ENCODE results near the gene KRTAP5-5. TPM values are rescaled to one million over a fixed set of nuclear protein-coding genes. Genes with fewer than 3 reads are reported as not detected.
"Not testable (repeated sequence)": the region's sequence is repeated elsewhere in the genome, so short reads cannot be mapped to it uniquely, and the experiment has no call there.

Gene KRTAP5-5
- total RNA-seq, 1 experiment from 2014 or later, result not detected

- DNase-seq (ENCODE audit: extremely low read depth, low read depth), result not testable (repeated sequence)
Observed at GRCh38 chr11:1605923-1606322, 23.7 kb upstream of the KRTAP5-5 start.

DNA sequence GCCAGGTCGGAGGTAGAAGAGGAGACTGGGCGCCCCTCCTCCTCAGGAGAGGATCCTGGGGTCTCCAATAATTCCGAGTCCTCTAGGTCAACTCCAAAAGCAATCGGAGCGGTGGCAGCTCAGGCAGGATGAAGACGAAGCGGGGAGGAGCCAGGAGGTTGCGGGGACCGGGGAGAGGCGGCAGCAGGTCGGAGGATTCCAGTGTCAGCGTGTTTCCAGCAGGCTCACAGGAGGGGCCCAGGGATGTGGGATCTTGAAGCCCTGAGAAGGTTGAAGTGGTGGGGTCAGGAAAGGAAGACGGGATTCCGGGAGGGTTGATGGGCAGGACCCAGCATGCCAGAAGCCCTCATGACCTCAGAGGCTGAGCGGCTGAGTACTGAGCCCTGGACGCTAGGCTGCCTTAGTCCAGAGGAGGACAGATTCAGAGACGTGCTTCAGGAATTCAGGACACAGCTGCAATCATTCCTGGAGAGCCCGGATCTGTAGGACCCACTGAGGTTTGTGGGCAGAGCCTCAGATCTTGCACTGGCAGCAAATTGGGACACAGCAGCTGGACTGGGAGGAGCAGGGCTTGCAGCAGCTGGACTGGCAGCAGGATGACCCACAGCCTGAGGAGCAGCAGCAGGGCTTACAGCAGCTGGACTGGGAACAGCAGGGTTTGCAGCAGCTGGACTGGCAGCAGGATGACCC lies 22.3 kb upstream of the KRTAP5-5 start:
- DNase-seq (ENCODE audit: extremely low read depth, low read depth), result not testable (repeated sequence)

DNA sequence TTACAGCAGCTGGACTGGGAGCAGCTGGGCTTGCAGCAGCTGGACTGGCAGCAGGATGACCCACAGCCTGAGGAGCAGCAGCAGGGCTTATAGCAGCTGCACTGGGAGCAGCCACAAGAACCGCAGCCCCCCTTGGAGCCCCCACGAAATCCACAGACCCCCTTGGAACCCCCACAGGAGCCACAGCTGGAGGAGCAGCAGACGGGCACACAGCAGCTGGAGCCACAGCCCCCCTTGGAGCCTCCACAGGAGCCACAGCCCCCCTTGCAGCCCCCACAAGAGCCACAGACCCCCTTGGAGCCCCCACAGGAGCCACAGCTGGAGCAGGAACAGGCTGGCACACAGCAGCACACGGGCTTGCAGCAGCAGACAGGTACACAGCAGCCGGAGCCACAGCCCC lies 21.7 kb upstream of the KRTAP5-5 start:
- not testable (repeated sequence) for DNase-seq (ENCODE audit: extremely low read depth, low read depth)

GRCh38 chr11:1608363-1608762 lies 21.2 kb upstream of the KRTAP5-5 start, which contains the start of gene KRTAP5-3:
Gene KRTAP5-3 (minus strand): TSS chr11:1608463. CDS start chr11:1608385, 78 bp downstream.
- DNase-seq (ENCODE audit: extremely low read depth, low read depth), result no peak

- DNase-seq (ENCODE audit: extremely low read depth, low read depth), result no peak
Observed at GRCh38 chr11:1618231-1618630, 11.3 kb upstream of the KRTAP5-5 start.

- no peak for DNase-seq (ENCODE audit: extremely low read depth, low read depth)
Observed at GRCh38 chr11:1619449-1619848, 10.1 kb upstream of the KRTAP5-5 start.

DNA sequence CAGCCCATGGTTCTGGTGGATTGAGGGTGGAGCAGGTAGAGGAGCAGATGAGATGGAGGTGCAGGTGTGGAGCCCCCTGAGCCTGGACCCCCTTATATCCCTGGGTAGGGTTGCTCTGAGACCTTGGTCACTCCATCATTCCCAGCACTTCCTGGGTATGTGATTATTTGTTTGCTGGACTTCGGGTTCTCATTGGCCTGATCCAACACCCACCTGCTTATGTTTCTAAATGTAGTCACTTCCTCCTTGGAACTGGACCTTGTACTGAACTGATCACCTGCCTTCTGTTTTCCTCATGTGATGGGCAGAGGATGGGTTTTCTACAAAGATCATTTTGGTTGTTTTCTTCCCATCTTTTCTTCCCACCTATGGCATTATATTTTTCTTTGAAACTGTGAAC lies 7.5 kb upstream of the KRTAP5-5 start, which contains the start of gene KRTAP5-4:
Gene KRTAP5-4 (minus strand): TSS at position 53 of the 400 bp plus-strand sequence. CDS start 45 bp downstream, at position 8.
- no peak for DNase-seq (ENCODE audit: extremely low read depth, low read depth)

DNA sequence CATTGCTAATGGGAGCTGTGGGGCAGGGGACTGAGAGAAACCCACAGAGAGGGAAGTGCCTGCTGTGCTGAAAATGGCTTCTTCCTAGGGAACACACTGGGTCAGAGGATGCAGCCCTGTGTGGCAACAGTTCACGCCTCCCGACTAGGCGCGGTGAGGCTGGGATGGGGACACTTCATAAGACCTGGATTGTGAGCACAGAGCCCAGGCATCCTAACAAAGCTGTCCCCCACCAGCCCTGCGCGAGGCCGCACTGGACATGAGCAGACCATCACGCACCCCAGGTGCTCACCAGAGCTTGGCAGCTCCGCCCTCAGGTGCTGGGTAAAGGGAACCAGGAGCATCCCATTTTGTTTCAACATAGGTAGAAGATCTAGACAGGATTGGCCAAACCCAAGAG lies 5.9 kb upstream of the KRTAP5-5 start:
- DNase-seq (ENCODE audit: extremely low read depth, low read depth), result no peak

GRCh38 chr11:1624621-1625020 lies 5.0 kb upstream of the KRTAP5-5 start:
- DNase-seq (ENCODE audit: extremely low read depth, low read depth), result no peak

DNA sequence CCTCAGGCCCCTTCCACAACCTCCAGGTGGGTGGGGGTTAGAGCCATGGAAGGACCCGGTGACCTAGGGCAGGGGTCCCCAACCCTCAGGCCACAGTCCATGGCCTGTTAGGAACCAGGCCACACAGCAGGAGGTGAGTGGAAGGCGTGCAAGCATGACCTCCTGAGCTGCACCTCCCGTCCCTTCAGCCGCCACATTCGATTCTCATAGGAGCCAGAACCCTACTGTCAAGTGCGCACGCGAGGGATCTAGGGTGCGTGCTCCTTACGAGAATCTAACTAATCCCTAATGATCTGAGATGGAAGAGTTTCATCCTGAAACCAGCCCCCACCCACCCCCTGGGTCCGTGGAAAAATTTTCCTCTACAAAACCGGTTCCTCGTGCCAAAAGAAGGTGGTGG lies 4.0 kb upstream of the KRTAP5-5 start:
- DNase-seq (ENCODE audit: extremely low read depth, low read depth), result no peak

DNA sequence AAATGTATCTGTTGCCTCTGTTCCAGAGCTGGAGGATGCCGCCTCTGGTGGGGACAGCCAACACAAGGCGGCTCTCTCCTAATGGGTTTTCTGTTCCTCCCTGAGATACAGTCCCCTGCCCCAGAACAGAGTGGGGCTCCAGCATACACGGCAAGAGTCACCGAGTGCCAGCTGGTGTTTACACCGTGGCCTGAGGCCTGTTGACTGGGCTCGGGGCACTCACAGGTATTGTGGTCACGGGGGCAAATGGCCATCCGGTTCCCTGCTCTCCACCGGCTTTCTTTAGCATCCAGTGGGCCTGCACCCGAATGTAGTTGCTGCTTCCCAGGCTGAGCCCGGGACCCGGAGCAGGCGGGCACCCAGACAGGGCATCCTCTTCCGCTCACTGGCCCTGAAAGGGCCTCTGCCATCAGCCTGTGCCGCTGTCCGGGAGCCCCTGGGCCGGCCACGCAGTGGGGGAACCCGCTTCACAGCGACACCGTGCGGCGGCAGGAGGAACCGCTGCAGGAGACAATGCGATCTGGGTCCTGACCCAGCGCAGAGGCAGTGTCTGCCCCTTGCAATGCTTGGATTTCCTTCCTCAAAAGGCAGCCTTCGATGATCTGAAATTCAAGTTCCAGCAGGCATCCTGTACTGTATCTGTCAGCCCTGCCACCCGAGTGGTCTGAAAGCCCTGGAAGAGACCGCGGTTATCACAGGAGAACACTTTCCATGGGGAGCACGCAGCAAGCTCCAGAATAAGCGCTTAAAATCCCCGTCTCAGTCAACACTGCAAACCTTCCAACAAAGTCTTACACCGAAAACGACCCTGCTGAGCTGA lies 859 bp upstream of the KRTAP5-5 start:
- DNase-seq (ENCODE audit: extremely low read depth, low read depth), result peak; percentile 28

GRCh38 chr11:1630271-1630670 lies 696 bp downstream of the KRTAP5-5 start:
- DNase-seq (ENCODE audit: extremely low read depth, low read depth), result no peak

DNA sequence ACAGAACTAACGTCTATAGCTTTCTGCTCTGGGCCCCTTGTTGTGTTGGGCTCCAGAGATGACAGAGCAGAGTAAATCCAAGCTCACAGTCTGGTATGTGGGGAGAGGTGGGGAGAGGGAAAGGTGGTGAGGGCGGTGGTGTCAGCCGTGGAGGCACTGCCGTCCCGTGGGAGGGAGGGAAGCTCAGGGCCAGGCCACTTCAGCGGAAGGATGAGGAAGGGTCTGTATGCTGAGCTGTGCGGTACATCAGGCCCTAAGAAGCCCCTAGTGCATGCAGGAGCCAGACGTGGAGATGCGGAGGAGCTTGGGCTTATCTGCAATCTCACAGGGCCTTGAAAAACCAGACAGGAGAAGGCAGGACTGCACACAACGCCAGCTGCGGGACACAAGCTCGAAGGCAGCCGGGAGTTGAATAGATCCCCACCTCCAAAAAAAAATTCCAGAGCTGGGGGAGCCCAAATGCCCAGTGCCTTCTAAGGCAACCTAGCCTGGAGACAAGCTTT lies 1.5 kb downstream of the KRTAP5-5 start:
- DNase-seq (ENCODE audit: extremely low read depth, low read depth), result no peak

DNA sequence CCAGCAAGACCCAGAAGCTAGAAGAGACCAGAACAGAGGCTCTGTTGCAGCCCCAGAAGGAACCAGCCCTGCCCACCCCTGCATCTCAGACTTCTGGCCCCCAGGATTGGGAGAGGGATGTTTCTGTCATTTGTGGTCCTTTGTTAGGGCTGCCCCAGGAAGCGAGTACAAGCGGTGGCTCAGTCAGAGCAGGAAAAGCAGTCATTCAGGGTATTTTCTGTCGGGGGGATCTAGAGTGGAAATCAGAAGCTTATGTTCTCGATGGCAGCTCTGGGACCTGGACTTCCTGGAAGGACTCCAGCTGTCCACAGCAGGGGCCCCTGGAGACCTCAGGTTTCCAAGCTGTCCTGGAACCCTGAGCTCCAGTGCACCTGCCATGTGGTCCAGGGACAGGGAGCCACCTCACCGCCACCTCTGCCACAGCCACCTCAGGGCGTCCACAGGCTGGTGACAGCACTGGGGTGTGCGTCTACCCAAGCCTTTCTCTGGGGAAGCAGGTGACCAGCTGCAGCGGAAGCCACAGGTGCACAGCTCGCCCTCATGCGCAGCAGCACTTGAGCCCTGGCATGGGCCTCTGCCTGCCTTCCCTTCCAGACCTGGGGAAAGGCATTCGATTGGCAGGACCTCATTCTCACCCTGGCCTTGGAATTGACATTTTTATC lies 2.6 kb downstream of the KRTAP5-5 start:
- DNase-seq (ENCODE audit: extremely low read depth, low read depth), result no peak

- no peak for DNase-seq (ENCODE audit: extremely low read depth, low read depth)
Observed at GRCh38 chr11:1633864-1634263, 4.3 kb downstream of the KRTAP5-5 start.

GRCh38 chr11:1636291-1636950 lies 6.8 kb downstream of the KRTAP5-5 start:
- no peak for DNase-seq (ENCODE audit: extremely low read depth, low read depth)

GRCh38 chr11:1637628-1638027 lies 8.1 kb downstream of the KRTAP5-5 start:
- DNase-seq (ENCODE audit: extremely low read depth, low read depth), result no peak

- no peak for DNase-seq (ENCODE audit: extremely low read depth, low read depth)
Observed at GRCh38 chr11:1638344-1638743, 8.8 kb downstream of the KRTAP5-5 start.

GRCh38 chr11:1639102-1639620 lies 9.6 kb downstream of the KRTAP5-5 start:
- no peak for DNase-seq (ENCODE audit: extremely low read depth, low read depth)

DNA sequence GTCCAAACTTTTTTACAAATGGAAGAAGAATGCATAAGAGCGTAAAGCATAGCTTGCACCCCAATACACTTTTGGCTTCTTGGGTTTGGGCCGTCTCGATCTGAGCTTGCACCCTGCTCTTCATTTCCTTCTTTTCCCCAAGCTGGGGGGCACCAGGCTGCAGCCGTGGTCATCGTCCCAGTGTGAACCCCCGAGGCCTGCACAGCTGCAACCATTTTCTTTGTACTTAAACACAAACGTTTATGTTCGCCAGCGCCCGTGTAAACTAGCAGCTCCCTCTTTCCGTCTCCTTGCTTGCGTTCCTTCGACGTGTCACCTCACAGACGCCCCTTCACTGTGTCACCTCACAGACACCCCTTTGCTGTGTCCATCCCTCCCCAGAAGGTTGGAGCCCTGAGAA lies 10.1 kb downstream of the KRTAP5-5 start:
- DNase-seq (ENCODE audit: extremely low read depth, low read depth), result no peak
